H54 (cell line): ENCODE measurements around the gene POU4F3.

Experiments used
- DNase-seq: peaks from one replicate; pipeline ENCODE4 v3.0.0; 2011; ENCODE audit warnings: low spot score, mixed read lengths; ENCODE audit not compliant: insufficient read length
- FAIRE-seq: peaks from 3 replicates; lab custom pipeline; 2011; peaks lifted over from hg19 to GRCh38; lab: Jason Lieb, UNC
- POLR2A ChIP-seq: IDR thresholded peaks from 2 replicates; pipeline ENCODE4 v1.6.1; 2011; ENCODE audit warnings: low read depth, mild to moderate bottlenecking, low read length

POU4F3 gene

GRCh38 chr5:146327257-146327870 lies 11.3 kb upstream of the POU4F3 start:
- FAIRE-seq (no peak), DNase-seq (no peak)
- no peak for TF ChIP-seq POLR2A

DNA sequence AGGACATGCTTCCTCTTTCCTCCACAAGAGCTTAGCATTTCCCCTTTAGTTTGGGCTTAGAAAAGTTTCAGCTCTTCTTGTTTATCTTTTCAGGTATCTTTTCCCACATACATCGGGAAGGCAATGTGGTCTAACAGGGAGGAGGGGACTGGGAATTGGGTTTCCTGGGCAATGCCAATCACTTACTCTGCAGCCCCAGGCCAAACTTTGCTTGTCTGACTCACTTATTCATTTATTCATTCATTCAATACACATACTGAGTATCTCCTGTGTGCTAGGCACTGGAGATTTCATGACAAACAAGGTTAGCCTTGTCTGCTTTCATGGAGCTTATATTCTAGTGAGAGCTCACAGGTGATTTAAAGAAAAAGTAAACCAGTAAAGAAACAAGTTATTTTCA lies 10.7 kb upstream of the POU4F3 start:
- TF ChIP-seq POLR2A: no peak
- FAIRE-seq (no peak), DNase-seq (no peak)

DNA sequence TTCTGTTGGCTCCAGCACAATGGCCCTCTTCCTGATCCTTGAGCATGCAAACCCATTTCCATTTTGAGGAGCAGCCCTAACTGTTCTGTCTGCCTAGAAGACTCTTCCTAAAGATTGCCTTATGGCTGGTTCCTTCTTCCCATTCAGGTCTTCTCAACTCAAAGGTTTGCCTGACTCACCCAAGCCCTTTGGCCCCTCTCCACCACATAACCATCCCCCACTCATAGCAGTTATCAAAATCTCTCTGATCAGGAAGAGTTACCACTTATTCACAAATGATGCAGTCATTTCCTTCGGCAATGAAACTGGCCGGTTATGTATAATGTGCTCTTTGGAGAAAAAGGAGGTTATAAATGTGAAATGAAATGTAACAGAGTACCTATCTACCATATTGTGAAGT lies 8.9 kb upstream of the POU4F3 start:
- no peak for TF ChIP-seq POLR2A
- no peak for DNase-seq
- no peak for FAIRE-seq

DNA sequence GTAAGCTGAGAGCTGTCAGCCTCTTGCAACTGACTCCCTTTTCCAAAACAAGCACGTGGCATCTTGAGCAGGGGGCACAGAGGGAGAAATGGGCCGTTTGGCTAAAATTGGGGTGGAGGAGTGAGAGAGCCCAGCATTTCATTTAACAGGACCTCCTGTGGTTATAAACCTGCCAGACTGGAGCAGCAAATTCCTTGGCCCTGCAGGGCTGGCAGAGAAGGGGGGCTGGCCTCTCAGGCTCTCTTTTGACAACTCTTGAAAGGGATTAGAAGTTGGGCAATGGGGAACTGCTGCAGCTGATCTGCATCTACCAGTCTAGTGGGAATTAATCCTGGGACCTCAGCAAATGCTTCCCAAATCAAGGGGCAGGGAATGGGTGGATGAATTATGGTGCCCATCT lies 7.2 kb upstream of the POU4F3 start:
- no peak for DNase-seq
- FAIRE-seq: no peak
- no peak for TF ChIP-seq POLR2A

DNA sequence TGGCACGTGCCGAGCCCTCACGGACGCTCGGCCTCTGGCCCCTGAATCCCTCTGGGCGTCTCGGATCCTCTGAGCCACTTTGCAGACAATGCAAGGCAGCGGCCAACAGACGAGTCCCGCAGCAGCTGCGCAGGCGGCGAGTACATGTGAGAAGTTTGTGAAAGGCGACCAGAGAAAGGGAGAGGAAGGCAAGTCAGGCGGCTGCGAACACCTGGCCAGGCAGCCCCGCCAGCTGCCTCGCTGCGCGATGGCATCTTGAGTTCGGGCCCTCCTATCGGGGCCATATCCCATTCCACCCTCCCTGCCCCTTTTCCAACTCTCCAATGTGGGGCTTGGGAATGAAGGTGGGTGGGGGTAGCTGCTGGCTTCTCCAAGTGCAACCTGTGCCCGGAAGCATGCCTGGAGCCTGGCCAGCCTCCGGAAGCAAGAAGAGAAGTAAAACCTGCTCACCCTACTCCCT lies 4.5 kb upstream of the POU4F3 start:
- DNase-seq (no peak), FAIRE-seq (no peak)
- no peak for TF ChIP-seq POLR2A

DNA sequence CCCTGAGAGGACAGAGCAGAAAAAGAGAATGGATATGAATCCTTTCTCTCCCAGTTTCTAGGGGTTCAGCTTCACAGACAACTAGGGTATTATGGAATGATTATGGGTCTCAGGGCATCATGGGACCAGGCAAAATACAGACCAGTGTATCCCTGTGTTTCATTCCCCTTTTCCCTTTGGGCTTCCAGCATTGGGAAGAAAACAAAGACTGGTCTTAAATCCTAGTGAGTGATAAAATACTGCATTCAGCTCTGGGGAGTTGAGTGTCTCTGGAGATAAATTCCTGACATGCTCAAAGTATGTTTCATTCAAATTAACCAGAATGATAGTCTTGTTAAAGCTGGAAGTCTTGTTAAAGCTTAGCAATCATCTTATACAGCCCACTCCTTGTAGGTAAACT lies 2.4 kb upstream of the POU4F3 start:
- FAIRE-seq: no peak
- DNase-seq: no peak
- TF ChIP-seq POLR2A: no peak

DNA sequence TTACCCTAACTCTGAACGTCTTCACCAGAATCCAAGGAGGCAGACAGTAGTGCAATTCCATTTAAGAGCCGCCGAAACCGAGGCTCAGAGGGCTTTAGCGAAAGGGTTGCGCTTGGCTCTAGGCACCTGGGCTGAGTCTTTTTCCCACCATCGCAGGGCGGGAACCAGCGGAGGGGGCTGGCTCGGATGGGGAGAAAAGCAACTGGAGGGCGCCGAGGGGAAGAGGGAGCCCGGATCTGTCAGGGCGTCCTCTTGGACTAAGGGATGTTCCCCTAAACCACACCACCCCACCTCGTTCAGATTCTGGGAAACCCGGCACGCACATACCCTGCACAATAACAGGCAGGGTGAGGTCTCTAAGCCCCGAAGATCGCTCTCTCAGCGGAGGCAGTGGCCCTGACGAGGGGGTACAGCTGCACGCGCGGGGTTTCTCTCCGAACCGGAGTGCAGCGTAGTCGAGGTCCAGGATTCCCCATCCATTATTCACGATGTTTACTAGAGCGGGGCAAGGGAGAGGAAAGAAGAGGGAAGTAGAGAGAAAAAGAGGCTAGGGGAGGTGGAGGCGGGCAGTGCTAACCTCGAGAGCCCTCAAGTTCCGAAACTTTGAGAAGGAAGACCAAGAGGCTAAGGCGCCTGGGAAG lies 1.3 kb upstream of the POU4F3 start:
- DNase-seq: no peak
- no peak for FAIRE-seq
- TF ChIP-seq POLR2A: no peak

GRCh38 chr5:146337928-146338327 lies 711 bp upstream of the POU4F3 start:
- FAIRE-seq: no peak
- no peak for TF ChIP-seq POLR2A
- no peak for DNase-seq

DNA sequence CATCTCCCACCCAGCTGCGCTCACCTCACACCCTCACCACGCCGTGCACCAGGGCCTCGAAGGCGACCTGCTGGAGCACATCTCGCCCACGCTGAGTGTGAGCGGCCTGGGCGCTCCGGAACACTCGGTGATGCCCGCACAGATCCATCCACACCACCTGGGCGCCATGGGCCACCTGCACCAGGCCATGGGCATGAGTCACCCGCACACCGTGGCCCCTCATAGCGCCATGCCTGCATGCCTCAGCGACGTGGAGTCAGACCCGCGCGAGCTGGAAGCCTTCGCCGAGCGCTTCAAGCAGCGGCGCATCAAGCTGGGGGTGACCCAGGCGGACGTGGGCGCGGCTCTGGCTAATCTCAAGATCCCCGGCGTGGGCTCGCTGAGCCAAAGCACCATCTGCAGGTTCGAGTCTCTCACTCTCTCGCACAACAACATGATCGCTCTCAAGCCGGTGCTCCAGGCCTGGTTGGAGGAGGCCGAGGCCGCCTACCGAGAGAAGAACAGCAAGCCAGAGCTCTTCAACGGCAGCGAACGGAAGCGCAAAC lies 1.1 kb downstream of the POU4F3 start:
- FAIRE-seq (no peak), DNase-seq (no peak)
- no peak for TF ChIP-seq POLR2A

DNA sequence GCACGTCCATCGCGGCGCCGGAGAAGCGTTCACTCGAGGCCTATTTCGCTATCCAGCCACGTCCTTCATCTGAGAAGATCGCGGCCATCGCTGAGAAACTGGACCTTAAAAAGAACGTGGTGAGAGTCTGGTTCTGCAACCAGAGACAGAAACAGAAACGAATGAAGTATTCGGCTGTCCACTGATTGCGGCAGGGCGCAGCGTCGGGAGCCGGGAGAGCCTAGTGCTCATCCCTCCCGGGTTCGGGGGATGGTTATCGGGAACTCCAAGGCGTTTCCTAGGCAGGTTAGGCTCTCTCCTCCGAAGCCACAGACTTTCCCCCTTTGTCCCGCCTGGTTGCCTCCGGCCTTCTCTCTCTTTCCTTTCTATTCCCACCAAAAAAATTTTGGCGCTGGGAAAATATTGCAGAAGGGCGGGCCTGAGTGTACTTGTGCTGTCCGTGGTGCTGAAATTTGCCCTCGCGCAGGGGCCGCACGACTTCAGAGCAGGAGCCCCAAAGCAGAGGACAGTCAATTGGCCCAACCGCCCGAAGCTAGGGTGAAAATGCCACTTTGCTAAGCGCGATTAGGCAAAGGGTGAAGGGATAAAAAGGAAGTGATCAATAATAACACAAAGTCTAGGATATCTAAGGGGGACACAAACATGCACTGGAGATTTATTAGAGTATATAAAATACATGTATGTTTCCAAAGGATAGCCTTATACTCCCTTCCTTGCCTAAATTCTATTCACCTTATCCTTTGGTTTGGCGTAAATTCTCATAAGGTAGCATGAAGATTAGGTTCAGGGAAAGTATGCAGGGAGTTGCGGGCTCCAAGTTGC lies 1.8 kb downstream of the POU4F3 start:
- FAIRE-seq: no peak
- peak; percentile 68 for DNase-seq
- TF ChIP-seq POLR2A: no peak

DNA sequence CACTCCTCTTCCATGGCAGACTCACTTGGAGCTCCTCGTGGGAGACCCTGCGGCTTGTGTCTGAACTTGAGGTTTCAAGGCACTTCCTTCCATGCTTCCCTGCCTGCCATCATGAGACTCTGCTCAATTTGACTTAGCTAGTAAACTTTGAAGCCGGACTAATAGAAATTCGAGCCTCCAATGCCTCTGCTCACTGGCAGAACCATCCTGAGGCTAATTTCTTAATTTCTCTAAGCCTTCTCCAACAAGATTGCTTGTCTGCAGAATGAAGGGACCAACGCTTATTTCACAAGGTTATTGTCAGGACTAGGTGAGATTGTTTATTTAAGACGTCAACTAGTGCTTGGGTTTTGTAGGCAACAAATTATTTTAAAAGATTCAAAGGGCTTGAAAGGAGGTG lies 3.2 kb downstream of the POU4F3 start:
- no peak for DNase-seq
- FAIRE-seq: no peak
- TF ChIP-seq POLR2A: no peak

GRCh38 chr5:146342519-146342881 lies 3.9 kb downstream of the POU4F3 start:
- TF ChIP-seq POLR2A: no peak
- DNase-seq (no peak), FAIRE-seq (no peak)

DNA sequence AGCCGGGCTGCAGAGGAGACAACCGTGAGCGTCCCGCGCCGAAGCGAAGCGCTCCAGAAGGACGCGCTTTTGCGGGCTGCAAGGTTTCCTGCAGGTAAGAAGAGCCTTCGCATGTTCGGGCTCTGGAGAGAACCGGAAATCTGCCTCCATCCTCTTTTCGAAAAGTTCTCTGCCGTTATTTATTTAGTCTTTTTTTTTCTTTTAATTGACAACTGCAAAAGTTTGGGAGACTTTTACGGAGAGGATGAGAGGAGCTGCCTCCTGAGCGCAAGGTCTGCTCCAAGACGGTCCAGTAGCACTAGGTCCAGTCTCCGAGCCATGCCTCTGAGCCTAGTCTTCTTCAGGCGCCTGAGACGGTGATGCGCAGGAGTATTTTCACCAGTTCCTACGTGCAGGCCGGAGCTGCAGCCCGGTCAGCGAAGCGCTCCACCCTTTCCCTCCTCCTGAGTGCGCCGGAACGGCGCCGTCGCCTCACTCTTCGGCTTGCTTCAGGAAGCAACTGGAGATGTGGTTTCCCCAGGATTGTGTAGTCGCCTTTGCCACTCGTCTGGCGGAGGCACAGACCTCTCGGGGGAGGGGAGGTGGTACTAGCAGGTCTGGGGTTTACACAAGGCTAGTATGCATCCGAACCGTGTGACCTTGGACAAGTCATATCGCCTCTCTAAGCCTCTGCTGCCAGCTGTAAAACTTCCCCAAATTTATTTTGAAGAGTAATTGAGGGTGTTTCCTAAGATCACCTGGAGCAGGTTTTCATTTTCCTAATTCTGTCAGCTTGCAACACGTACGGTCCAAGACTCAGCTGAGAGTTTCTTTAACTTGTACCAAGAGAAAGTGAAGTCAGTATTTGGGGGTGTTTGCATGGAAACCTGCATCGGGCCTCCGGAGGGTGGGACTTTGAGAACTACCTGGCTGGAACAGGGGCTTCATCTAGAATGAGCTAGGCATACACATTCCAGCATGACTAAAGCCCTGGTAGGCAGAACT lies 4.5 kb downstream of the POU4F3 start:
- no peak for DNase-seq
- FAIRE-seq: no peak

More for the DNA sequence above, 4.5 kb downstream of the POU4F3 start:
- no peak for TF ChIP-seq POLR2A
